GM19395 (cell line): ENCODE measurements around the gene GPR37.

Experiments
- ATAC-seq: cut with Tn5 transposase; IDR thresholded peaks from one replicate; pipeline ENCODE4 v1.9.1; 2021; ENCODE audit warnings: mild to moderate bottlenecking, moderate library complexity; ENCODE audit not compliant: unreplicated experiment

GPR37 gene

DNA sequence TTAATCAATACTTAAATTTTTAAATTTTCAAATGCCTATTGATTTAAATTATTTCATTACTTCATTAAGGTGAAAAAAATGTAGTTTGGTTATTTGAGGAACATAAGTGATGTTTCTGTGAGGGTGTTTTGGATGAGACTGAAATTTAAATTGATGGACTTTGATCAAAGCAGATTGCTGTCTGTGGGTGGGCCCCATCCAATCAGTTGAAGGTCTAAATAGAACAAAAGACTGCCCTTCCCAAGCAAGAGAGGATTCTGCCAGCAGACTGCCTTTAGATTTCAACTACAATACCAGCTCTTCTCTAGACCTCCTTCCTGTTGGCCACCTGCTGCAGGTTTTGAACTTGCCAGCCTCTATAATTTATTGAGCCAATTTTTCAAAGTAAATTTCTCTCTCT lies 14.5 kb upstream of the GPR37 start:
- ATAC-seq = no peak

DNA sequence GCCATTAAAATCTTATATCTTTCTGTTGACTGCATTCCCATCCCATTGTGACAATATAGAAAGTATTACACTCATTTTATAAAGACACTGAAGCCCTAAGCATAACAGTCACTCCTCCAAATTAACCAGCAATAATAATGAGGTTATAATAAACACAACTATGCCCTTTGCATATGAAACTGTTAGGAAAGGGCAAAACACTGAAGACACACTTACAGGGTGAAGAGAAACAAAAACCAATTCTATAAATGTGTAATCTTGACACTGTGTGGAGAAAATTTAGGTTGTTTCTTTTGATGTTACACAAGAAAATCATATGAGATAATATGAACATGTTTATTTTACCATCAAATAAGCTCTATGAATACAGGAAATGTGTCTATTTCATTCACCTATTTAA lies 14.0 kb upstream of the GPR37 start:
- ATAC-seq = no peak

- ATAC-seq = no peak
These were observed 13.6 kb upstream of the GPR37 start for GRCh38 chr7:124779194-124779593.

GRCh38 chr7:124777268-124777667 lies 11.7 kb upstream of the GPR37 start:
- no peak for ATAC-seq

- ATAC-seq = no peak
These were observed 10.6 kb upstream of the GPR37 start for GRCh38 chr7:124776153-124776552.

DNA sequence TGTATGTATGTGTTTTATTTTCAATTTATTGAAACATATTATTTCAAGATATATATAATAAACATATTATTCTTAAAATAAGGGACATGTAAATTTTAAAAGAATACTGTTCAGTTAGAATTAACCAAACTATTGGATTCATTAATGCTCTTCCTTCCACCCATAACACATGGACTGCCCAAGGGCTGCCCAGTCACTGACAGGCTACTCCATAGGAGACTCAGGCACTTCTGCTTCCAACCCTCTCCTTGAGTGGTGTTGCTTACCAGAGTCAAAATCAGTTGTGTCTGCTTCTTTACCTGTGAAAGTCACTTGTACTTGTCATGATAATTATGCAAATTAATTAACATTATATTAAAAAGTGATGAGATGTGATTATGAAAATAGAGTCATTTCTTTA lies 9.8 kb upstream of the GPR37 start:
- ATAC-seq = no peak

DNA sequence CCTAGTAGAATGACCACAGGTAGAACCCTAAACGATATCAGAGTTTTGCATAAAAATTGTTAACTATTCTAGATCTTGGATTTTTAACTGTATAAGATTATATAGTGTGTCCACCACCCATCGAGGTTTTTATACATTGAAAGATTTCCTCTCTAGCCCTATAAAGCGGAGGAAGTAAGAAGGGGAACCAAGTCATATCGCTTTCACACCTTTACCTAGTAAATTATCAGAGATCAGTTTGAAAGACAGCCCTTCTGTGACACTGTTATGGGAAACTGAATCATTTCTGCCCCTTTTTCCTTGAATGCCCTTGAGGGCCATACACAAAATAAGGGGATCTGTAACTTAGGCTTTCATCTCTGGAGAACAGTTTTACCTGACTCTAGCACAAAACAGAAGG lies 8.3 kb upstream of the GPR37 start:
- no peak for ATAC-seq

- ATAC-seq = no peak
These were observed 7.7 kb upstream of the GPR37 start for GRCh38 chr7:124773339-124773738.

GRCh38 chr7:124769136-124769535 lies 3.5 kb upstream of the GPR37 start:
- no peak for ATAC-seq

DNA sequence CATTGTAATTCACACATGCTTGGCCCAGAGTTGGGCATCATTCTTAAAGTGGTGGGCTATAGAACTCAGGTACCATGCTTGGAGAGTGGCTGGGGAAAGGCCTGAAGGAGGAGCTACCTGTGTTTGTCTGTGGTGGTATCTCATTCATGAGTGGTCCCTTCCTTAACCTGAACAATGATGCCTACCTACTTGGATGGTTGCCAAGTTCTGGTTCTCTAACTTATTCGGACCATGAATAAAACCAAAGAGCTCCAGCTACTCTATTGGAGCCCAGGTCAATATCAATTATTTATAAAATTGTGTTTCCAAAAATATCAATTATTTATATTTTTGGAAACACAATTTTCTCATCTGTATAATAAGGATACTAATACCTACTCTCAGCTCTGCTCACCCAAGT lies 2.9 kb upstream of the GPR37 start:
- no peak for ATAC-seq

- ATAC-seq = peak; percentile 55
These were observed 668 bp downstream of the GPR37 start for GRCh38 chr7:124764847-124765400.

- ATAC-seq = peak; percentile 17
These were observed 1.3 kb downstream of the GPR37 start for GRCh38 chr7:124764051-124764846.

DNA sequence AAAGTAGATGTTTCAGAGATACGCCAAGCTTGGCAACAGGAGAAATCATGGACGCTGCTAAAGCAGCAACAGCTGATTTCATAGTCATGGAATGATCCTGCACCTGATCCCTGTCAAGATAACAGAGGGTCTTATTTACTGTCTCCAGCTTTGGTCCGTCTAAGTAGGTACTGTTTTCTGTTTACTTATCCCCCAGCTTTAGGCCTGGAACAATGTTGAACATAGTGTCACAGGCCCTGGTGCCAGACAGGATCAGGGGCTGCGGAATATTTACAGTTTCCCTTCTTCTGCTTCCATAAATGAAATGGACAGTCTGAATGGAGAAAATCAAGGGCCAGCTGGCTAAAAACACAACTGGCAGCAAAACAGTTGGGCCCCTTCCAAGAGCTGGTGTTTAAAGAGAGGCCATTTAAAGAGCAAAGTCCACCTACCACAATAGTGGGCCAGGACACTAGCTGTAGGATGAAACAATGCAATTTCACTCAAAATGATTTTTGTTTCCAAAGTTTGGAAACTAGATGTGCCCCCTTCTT lies 2.9 kb downstream of the GPR37 start:
- ATAC-seq = no peak

DNA sequence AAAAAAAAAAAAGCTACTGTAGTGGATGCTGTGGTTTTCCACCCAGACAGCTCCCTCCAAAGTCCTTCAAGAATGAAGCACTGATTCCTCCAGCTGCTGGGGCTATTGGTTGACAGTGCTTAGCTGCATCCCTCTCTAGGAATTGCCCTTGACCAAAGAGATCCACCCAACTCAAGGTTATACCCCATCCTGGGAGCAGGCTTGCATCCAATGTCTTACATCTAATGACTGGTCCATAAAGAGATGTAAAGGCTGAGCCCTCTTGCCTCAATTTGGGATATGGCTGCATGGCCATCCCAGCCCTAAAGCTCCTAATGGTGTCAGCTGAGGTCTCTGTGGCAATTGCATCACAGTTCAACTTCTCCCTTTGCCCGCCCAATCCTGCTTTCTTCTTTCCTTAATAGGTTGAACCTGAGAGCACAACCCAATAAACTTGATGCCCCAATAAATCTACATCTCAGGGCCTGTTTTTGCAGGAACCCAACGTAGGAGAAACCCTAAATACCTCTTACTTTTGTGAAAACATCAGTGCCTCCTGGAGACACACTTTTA lies 4.4 kb downstream of the GPR37 start:
- no peak for ATAC-seq

DNA sequence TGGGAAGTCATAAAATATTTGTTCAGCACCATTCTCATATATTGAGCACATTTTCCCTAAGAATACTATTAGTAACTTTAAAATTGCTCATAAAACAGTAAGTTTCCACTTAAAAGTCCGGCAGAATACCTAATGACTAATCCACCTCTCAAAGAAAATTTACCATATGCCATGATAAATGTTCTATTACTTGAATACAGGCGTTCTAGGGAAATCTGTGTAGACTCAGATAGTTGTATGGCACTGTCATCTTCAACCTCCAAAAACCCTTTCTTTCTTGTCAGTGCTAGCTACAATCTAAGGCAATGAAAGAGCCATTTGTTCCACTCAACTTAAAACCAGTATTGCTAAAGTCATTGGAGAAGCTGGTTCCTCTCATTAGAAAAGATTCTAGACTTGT lies 7.3 kb downstream of the GPR37 start:
- ATAC-seq = no peak

DNA sequence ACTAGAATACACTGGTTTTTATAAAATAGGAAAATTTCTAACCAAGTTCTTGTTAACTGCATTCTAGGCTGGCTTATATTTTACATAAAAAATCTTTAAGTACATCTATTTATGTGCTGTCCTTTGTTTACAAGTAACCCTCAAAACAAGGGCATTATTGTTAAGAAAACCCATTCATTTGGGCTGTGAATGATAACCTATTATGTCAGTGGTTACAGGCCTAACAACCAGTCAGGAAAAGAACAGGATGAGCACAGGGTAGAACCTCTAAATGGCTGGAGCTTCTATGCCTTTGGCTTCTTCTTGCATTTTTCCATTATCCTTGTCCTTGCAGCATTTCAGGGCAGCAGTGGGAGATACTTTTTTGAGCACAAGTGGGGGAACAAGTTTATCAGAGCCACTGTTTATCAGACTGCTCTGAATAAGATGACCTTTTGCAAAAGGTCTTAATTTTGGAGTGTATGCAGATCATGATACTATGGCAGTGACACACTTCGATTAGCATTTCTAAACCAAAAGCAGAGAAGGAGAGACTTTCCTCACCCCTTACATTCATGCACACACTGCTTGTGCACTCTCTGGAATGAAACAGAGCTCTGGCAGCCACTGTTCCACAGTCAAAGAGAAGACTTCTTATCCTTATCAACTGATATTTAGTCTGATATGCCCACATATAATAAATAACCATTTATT lies 10.9 kb downstream of the GPR37 start:
- ATAC-seq = no peak

DNA sequence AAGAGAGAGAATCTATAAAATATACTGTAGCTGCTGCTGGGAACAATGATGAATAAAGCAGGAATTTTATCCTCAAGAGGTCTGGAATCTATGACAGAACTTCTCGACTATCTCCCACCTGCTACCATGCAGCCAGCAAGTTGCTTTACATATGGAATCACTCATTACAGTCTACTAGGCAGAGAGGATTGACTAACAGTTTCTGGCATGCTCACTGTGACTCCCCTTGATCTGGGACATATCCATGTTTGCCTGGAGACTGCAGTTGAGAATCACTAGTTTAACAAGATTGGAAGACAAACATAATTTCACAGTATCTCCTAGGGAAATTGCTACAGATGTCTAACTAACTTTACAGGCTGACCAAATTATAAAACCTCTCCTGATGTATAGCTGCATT lies 13.3 kb downstream of the GPR37 start:
- no peak for ATAC-seq

DNA sequence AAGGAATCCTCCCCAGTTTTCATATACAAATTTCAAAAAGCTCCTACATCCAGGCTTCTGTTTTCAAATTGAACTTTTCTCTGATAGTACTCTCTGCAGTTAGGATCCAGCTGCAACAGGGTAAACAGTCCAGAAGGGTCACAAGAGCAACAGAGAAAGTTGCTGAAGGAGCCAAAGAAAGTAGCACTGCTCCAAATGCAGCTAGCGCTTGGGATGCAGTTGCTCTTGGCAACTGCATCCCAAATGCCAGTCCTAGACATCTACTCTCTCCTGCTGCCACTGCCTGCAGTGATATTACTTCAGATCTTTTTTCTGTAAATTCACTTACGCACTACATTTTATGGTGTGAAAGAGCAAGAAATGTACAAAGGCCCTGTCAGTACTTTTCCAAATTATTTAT lies 14.6 kb downstream of the GPR37 start:
- ATAC-seq = no peak

DNA sequence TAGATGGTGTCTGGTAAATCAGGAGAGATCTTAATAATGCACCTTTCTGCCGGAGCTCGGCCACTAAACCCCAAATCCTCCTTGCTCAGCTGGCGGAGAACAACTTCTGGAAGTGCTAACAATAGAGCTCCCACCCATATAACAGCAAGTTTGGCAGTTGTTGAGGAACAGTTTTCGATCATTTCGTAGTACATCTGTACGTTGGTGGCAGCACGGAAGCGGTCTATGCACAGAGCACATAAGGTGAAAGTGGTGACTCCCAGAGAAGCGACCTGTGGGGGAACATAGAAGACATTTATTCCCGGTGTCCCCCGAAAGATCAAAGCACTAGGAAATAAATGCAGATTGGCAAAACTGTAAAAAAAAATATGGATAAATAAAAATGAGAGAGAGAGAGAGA lies 18.5 kb downstream of the GPR37 start:
- no peak for ATAC-seq

DNA sequence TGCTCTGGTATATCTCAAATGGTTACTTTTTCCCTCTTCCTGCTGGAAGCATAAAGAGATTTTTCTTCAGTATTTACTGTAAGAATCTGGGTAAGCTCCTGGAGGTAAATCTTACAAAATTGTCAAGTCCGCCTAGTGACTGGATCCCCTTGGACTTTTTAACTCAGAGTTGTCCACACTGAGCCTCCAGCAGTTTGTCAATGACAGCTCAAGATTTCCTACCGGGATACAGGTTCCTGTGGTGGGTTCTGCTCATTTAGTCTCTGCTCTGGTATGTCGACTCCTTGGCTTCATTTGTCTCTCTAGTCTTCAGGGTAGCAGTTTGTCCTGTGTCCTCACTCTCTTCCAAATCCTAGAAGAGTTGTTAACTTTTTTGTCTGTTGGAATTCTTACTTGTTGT lies 27.0 kb downstream of the GPR37 start:
- no peak for ATAC-seq

- no peak for ATAC-seq
These were observed 27.8 kb downstream of the GPR37 start for GRCh38 chr7:124737760-124738300.
